Measurements from ENCODE around the gene TOP1. TPM values are rescaled to one million over a fixed set of nuclear protein-coding genes. Genes with fewer than 3 reads are reported as not detected.

Gene TOP1
- polyA plus RNA-seq, 4 donors, result 109 to 129 (median 119) TPM

- no peak for DNase-seq (ENCODE audit: low read depth in 4 of 4, low spot score in 3 of 4)
Observed at GRCh38 chr20:41161886-41162285, 133.3 kb downstream of the TOP1 start.

- no peak for DNase-seq (ENCODE audit: low read depth in 4 of 4, low spot score in 3 of 4)
Observed at GRCh38 chr20:41162396-41162795, 133.8 kb downstream of the TOP1 start.

GRCh38 chr20:41163821-41164220 is 135.2 kb downstream of the TOP1 start:
- no peak for DNase-seq (ENCODE audit: low read depth in 4 of 4, low spot score in 3 of 4)

GRCh38 chr20:41165001-41165882 is 136.6 kb downstream of the TOP1 start:
- DNase-seq (ENCODE audit: low read depth in 4 of 4, low spot score in 3 of 4), result no peak

GRCh38 chr20:41166201-41167117 is 137.8 kb downstream of the TOP1 start:
- DNase-seq (ENCODE audit: low read depth in 4 of 4, low spot score in 3 of 4), result no peak

- no peak for DNase-seq (ENCODE audit: low read depth in 4 of 4, low spot score in 3 of 4)
Observed at GRCh38 chr20:41167118-41167470, 138.5 kb downstream of the TOP1 start.

GRCh38 chr20:41167481-41168253 is 139.0 kb downstream of the TOP1 start:
- no peak for DNase-seq (ENCODE audit: low read depth in 4 of 4, low spot score in 3 of 4)

- DNase-seq (ENCODE audit: low read depth in 4 of 4, low spot score in 3 of 4), result no peak
Observed at GRCh38 chr20:41168281-41169161, 139.9 kb downstream of the TOP1 start.

GRCh38 chr20:41169162-41169690 is 140.6 kb downstream of the TOP1 start:
- DNase-seq (ENCODE audit: low read depth in 4 of 4, low spot score in 3 of 4), result no peak

- DNase-seq (ENCODE audit: low read depth in 4 of 4, low spot score in 3 of 4), result no peak
Observed at GRCh38 chr20:41169791-41170351, 141.2 kb downstream of the TOP1 start.

- DNase-seq (ENCODE audit: low read depth in 4 of 4, low spot score in 3 of 4), result no peak
Observed at GRCh38 chr20:41170386-41171105, 141.9 kb downstream of the TOP1 start.

- DNase-seq (ENCODE audit: low read depth in 4 of 4, low spot score in 3 of 4), result no peak
Observed at GRCh38 chr20:41171736-41172295, 143.2 kb downstream of the TOP1 start.

GRCh38 chr20:41172296-41173140 is 143.9 kb downstream of the TOP1 start:
- DNase-seq (ENCODE audit: low read depth in 4 of 4, low spot score in 3 of 4), result no peak

GRCh38 chr20:41173161-41173721 is 144.6 kb downstream of the TOP1 start:
- peak; percentile 50 to 62 (median 60) for DNase-seq (ENCODE audit: low read depth in 4 of 4, low spot score in 3 of 4)

- no peak for DNase-seq (ENCODE audit: low read depth in 4 of 4, low spot score in 3 of 4)
Observed at GRCh38 chr20:41173791-41174341, 145.2 kb downstream of the TOP1 start.

Measured in right renal pelvis (tissue), 4 donors.